ENCODE measurements around the gene TXNDC16. TPM values are rescaled to one million over a fixed set of nuclear protein-coding genes. Genes with fewer than 3 reads are reported as not detected.

Gene TXNDC16
- total RNA-seq, 1 donor from 2014 or later: 22.6 TPM

GRCh38 chr14:52463375-52463774 lies 88.9 kb downstream of the TXNDC16 start:
- no peak overlapping the region for H2AFZ ChIP-seq (replicated peaks)
- H3K9ac ChIP-seq: no peak overlapping the region
- no peak overlapping the region for H3K4me3 ChIP-seq
- H3K27ac ChIP-seq: no peak overlapping the region
- H3K9me3 ChIP-seq (ENCODE audit: low read depth): no peaks in the 10 kb centered on the region
- Mint-ChIP-seq H3K27ac (no peak overlapping the region), H3K27me3 (ENCODE audit: insufficient read depth, low read depth) (peaks cover 4% of the 10 kb centered on the region), H3K36me3 (peaks cover 7% of the 10 kb centered on the region), H3K4me1 (no peaks in the 10 kb centered on the region), H3K9me3 (peaks cover 4% of the 10 kb centered on the region), H3K4me3 (no peak overlapping the region)
- no peaks in the 10 kb centered on the region for H3K27me3 ChIP-seq
- no peaks in the 10 kb centered on the region for H4K20me1 ChIP-seq (ENCODE audit: low read depth)
- H3K36me3 ChIP-seq: no peaks in the 10 kb centered on the region
- DNase-seq (ENCODE audit: low spot score): no peak
- H3K4me1 ChIP-seq: no peaks in the 10 kb centered on the region
- H3F3A ChIP-seq (ENCODE audit: low read depth): no peaks in the 10 kb centered on the region
- H3K4me2 ChIP-seq: no peak overlapping the region
- TF ChIP-seq EZH2phosphoT487 (IDR thresholded peaks at IDR 0.05) (no peak), EZH2 (IDR thresholded peaks at IDR 0.05) (no peak), CTCF (IDR thresholded peaks at IDR 0.05) (no peak)
- no peaks in the 10 kb centered on the region for H3K79me2 ChIP-seq (ENCODE audit: low read depth)

- Mint-ChIP-seq H3K36me3 (peaks cover 7% of the 10 kb centered on the region), H3K27me3 (ENCODE audit: insufficient read depth, low read depth) (peaks cover 4% of the 10 kb centered on the region), H3K27ac (no peak overlapping the region), H3K4me3 (no peak overlapping the region), H3K9me3 (peaks cover 4% of the 10 kb centered on the region), H3K4me1 (no peaks in the 10 kb centered on the region)
- Histone ChIP-seq H3K9me3 (ENCODE audit: low read depth) (no peaks in the 10 kb centered on the region), H3K9ac (no peak overlapping the region), H2AFZ (replicated peaks) (no peak overlapping the region), H3K27ac (no peak overlapping the region), H3K4me1 (no peaks in the 10 kb centered on the region), H3K36me3 (no peaks in the 10 kb centered on the region), H4K20me1 (ENCODE audit: low read depth) (no peaks in the 10 kb centered on the region), H3K27me3 (no peaks in the 10 kb centered on the region), H3K4me2 (no peak overlapping the region), H3F3A (ENCODE audit: low read depth) (no peaks in the 10 kb centered on the region), H3K79me2 (ENCODE audit: low read depth) (no peaks in the 10 kb centered on the region), H3K4me3 (no peak overlapping the region)
- DNase-seq (ENCODE audit: low spot score): no peak
- TF ChIP-seq EZH2phosphoT487 (IDR thresholded peaks at IDR 0.05): no peak
- no peak for TF ChIP-seq EZH2 (IDR thresholded peaks at IDR 0.05)
- TF ChIP-seq CTCF (IDR thresholded peaks at IDR 0.05): no peak
Observed at GRCh38 chr14:52461721-52462120, 90.6 kb downstream of the TXNDC16 start.

DNA sequence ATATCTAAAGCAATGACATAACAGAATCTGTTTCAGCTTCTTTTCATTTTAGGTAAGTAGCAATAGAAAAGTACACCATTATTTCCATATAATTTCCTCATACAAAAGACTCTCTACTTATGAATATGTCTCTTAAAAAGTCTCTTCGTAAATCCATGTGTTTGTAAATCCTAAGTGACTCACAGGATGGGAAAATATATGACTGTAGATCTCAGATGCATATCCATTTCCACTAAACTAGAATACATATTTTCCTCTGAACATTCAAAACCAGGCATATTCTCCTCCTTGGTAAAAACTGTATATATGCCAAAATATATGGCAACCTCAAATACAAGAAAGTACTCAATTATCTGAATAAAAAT lies 93.6 kb downstream of the TXNDC16 start:
- H3K9me3 ChIP-seq (ENCODE audit: low read depth): no peaks in the 10 kb centered on the region
- Mint-ChIP-seq H3K27me3 (ENCODE audit: insufficient read depth, low read depth) (peaks cover 2% of the 10 kb centered on the region), H3K9me3 (peaks cover 4% of the 10 kb centered on the region), H3K27ac (no peak overlapping the region), H3K4me3 (no peak overlapping the region), H3K36me3 (peaks cover 4% of the 10 kb centered on the region), H3K4me1 (no peaks in the 10 kb centered on the region)
- no peaks in the 10 kb centered on the region for H4K20me1 ChIP-seq (ENCODE audit: low read depth)
- DNase-seq (ENCODE audit: low spot score): no peak
- TF ChIP-seq CTCF (IDR thresholded peaks at IDR 0.05) (no peak), EZH2phosphoT487 (IDR thresholded peaks at IDR 0.05) (no peak), EZH2 (IDR thresholded peaks at IDR 0.05) (no peak)
- no peaks in the 10 kb centered on the region for H3K79me2 ChIP-seq (ENCODE audit: low read depth)
- H3K27ac ChIP-seq: no peak overlapping the region
- H3K4me2 ChIP-seq: no peak overlapping the region
- no peak overlapping the region for H3K4me3 ChIP-seq
- H3K4me1 ChIP-seq: no peaks in the 10 kb centered on the region
- H3K9ac ChIP-seq: no peak overlapping the region
- no peaks in the 10 kb centered on the region for H3K36me3 ChIP-seq
- H3K27me3 ChIP-seq: no peaks in the 10 kb centered on the region
- no peak overlapping the region for H2AFZ ChIP-seq (replicated peaks)
- H3F3A ChIP-seq (ENCODE audit: low read depth): no peaks in the 10 kb centered on the region

Data from neural progenitor cell (in vitro differentiated cells).